GM18505 (cell line): ENCODE measurements around the gene CERS6.
"Not testable (repeated sequence)": the region's sequence is repeated elsewhere in the genome, so short reads cannot be mapped to it uniquely, and the experiment has no call there.

Experiments
- ATAC-seq: cut with Tn5 transposase; IDR thresholded peaks from one replicate; pipeline ENCODE4 v1.9.1; 2021; ENCODE audit not compliant: unreplicated experiment
- POLR2A ChIP-seq: IDR thresholded peaks from 4 replicates; pipeline ENCODE4 v1.6.1; 2011; ENCODE audit warnings: borderline replicate concordance; ENCODE audit not compliant: insufficient read depth, insufficient read length; ENCODE audit errors: extremely low read depth

The CERS6 gene

GRCh38 chr2:168758970-168759820 is 303.1 kb downstream of the CERS6 start:
- ATAC-seq, result peak; percentile 81

GRCh38 chr2:168765401-168765800 is 309.3 kb downstream of the CERS6 start:
- no peak for TF ChIP-seq POLR2A
- ATAC-seq, result no peak

More at GRCh38 chr2:168758970-168759820, 303.1 kb downstream of the CERS6 start:
- TF ChIP-seq POLR2A, result no peak

- ATAC-seq, result no peak
- no peak for TF ChIP-seq POLR2A
Observed at GRCh38 chr2:168766600-168766999, 310.5 kb downstream of the CERS6 start.

GRCh38 chr2:168767258-168767657 is 311.2 kb downstream of the CERS6 start:
- TF ChIP-seq POLR2A, result no peak
- no peak for ATAC-seq

DNA sequence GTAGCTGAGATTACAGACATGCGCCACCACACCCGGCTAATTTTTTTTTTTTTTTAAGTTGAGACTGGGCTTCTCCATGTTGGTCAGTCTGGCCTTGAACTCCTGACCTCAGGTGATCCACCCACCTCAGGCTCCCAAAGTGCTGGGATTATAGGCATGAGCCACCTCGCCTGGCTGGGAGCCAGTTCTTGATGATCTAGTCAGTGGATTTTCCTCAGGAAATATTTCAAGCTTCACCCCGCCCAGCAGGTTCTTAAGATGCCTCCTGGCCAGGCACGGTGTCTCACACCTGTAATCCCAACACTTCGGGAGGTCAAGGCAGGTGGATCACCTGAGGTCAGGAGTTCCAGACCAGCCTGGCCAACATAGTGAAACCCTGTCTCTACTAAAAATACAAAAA is 312.3 kb downstream of the CERS6 start:
- ATAC-seq, result not testable (repeated sequence)

DNA sequence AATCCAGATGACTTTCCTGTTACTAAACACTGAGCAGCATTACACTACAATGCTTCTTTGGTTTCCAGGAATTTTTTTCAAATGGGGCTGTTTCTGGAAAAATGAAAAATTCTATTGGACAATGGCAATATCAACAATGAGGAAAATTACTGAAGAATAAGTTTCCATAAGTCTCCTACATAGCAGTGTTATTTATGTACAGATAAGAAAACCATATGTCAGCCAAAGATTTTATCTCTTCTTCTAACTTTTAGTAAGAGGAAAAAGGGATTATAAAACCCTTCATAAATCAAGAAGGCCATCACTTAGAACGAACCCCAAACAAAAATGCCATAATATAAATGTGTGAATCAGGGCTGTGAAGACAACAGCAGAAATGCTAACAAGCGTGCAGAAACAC is 314.7 kb downstream of the CERS6 start:
- ATAC-seq, result no peak

DNA sequence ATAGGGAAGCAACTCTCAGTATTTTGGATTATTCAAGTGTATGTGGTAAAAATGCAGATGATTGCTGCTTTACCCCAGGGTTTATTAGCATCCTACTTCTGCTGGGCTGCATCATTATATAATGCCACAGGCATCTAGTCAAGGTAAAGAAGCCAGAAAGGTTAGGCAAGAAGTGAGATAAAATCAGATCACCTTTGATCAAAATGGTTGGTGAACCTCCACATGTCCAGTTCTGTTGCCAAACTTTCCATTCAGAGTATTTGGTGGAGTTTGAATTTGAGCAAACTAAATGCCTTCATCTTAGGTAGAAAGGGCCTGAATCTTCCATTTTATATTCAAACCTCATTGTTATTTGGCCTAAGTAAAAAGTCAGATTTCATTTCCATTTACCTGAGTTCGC is 316.6 kb downstream of the CERS6 start:
- ATAC-seq, result no peak
- no peak for TF ChIP-seq POLR2A

More for the DNA sequence above, 314.7 kb downstream of the CERS6 start:
- no peak for TF ChIP-seq POLR2A

GRCh38 chr2:168773128-168773527 is 317.1 kb downstream of the CERS6 start:
- no peak for ATAC-seq
- TF ChIP-seq POLR2A, result no peak

DNA sequence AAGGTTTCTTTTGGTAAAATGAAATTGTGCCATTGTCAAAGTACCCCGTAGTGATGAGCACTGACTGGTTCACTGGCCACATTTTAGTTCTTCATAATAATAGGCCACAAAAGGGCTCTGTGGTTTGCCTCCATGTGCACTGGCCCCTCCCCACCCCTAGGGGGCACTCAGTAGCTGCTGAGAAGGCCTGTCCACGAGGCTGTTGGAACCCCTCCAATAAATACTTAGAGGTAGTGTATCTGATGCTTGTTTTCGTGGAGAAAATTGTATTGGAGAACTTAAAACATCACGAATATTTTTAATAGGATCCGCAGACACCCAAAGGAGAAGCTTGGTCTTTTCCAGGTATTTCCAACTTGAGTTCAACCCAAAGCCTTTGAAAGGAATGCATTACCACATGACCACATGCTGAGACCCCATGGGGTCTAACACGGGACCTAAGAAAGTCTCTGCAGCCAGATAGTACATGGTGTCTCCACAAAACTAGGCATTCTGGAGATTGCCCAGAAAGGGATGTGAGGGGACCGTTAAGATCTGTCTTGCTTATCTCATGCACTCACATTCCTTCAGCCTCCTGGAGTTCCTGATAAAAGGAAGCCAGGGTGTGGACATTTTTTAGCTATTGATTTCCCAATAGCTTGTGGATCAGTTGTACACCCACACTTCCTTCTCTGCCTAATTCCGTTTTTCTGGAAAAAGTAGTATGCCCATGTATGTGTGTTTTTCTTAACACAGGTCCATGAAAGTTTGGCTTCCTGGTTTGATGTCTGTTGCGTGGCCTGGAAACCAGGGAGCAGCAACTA is 317.8 kb downstream of the CERS6 start:
- ATAC-seq, result peak; percentile 60

GRCh38 chr2:168775837-168776236 is 319.8 kb downstream of the CERS6 start:
- TF ChIP-seq POLR2A, result no peak
- ATAC-seq, result no peak

More for the DNA sequence above, 317.8 kb downstream of the CERS6 start:
- no peak for TF ChIP-seq POLR2A

DNA sequence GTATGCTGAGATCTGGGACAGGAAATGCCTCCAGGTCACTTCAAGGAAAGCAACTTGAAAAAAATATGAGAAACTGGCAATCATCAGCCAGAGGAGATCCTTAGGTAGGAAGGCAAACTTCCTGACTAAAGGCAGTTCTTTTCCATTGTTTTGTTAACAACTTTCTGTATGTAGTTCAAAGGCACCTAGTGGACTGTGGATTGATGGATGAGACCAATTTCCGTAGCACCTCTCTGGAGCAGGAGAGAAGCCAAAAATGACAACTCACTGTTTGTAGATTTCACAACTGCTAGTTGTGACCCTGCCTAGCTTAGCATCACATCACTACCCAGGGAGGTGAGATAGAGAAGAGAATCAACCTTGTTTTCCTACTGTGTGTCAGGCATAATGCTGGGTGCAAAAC is 324.6 kb downstream of the CERS6 start:
- no peak for TF ChIP-seq POLR2A
- no peak for ATAC-seq

- ATAC-seq, result no peak
- TF ChIP-seq POLR2A, result no peak
Observed at GRCh38 chr2:168781191-168781817, 325.2 kb downstream of the CERS6 start.

- TF ChIP-seq POLR2A, result no peak
- ATAC-seq, result no peak
Observed at GRCh38 chr2:168782271-168782670, 326.2 kb downstream of the CERS6 start.
